ENCODE measurements around the gene MAFG.

The MAFG gene

GRCh38 chr17:81898029-81898866 lies 29.3 kb downstream of the MAFG start:
- no peak for DNase-seq (ENCODE audit: low read depth in 3 of 3)

GRCh38 chr17:81895400-81895799 lies 32.1 kb downstream of the MAFG start:
- DNase-seq (ENCODE audit: low read depth in 3 of 3): no peak

GRCh38 chr17:81891303-81891552 lies 36.3 kb downstream of the MAFG start:
- DNase-seq (ENCODE audit: low read depth in 3 of 3): no peak

- no peak for DNase-seq (ENCODE audit: low read depth in 3 of 3)
These were observed 36.9 kb downstream of the MAFG start for GRCh38 chr17:81890447-81891302.

GRCh38 chr17:81889602-81890001 lies 37.9 kb downstream of the MAFG start:
- DNase-seq (ENCODE audit: low read depth in 3 of 3): no peak

- DNase-seq (ENCODE audit: low read depth in 3 of 3): no peak
These were observed 38.4 kb downstream of the MAFG start for GRCh38 chr17:81888988-81889595.

- DNase-seq (ENCODE audit: low read depth in 3 of 3): no peak
These were observed 39.2 kb downstream of the MAFG start for GRCh38 chr17:81888105-81888987.

GRCh38 chr17:81885869-81886548 lies 41.5 kb downstream of the MAFG start:
- DNase-seq (ENCODE audit: low read depth in 3 of 3): no peak

GRCh38 chr17:81885454-81885853 lies 42.1 kb downstream of the MAFG start:
- no peak for DNase-seq (ENCODE audit: low read depth in 3 of 3)

- no peak for DNase-seq (ENCODE audit: low read depth in 3 of 3)
These were observed 42.6 kb downstream of the MAFG start for GRCh38 chr17:81884968-81885367.

- no peak for DNase-seq (ENCODE audit: low read depth in 3 of 3)
These were observed 43.0 kb downstream of the MAFG start for GRCh38 chr17:81884520-81884919.

GRCh38 chr17:81879121-81879520 lies 48.4 kb downstream of the MAFG start:
- no peak for DNase-seq (ENCODE audit: low read depth in 3 of 3)

GRCh38 chr17:81878294-81878693 lies 49.2 kb downstream of the MAFG start:
- no peak for DNase-seq (ENCODE audit: low read depth in 3 of 3)

- DNase-seq (ENCODE audit: low read depth in 3 of 3): no peak
These were observed 50.0 kb downstream of the MAFG start for GRCh38 chr17:81877569-81877968.

GRCh38 chr17:81871387-81872230 lies 55.9 kb downstream of the MAFG start:
- peak; percentile 90 to 96 (median 93) for DNase-seq (ENCODE audit: low read depth in 3 of 3)

- no peak for DNase-seq (ENCODE audit: low read depth in 3 of 3)
These were observed 56.6 kb downstream of the MAFG start, which contains the start of gene ARHGDIA for GRCh38 chr17:81870981-81871386. TSS of gene ARHGDIA (minus strand) at chr17:81871337. CDS start at chr17:81869930, 1,407 bp downstream.

GRCh38 chr17:81870131-81870980 lies 57.2 kb downstream of the MAFG start:
- DNase-seq (ENCODE audit: low read depth in 3 of 3): peak in 1 of 3 experiments; percentile 37

GRCh38 chr17:81869221-81870130 lies 58.1 kb downstream of the MAFG start:
- peak in 1 of 3 experiments; percentile 40 for DNase-seq (ENCODE audit: low read depth in 3 of 3)

Measured in stimulated activated CD4-positive, alpha-beta T cell treated with anti-CD3 and anti-CD28 coated beads, TNF-alpha, amount 100 ng/mL, for 24 hours (primary cell).